NCI-H2196 treated with DMSO at 0.1 percent for 48 hours (cell line): Measurements from ENCODE around the gene LAMTOR3.

ENCODE experiments used
- DNase-seq: peaks from one replicate; lab custom pipeline; 2025; ENCODE audit not compliant: unreplicated experiment; lab: John Stamatoyannopoulos, UW

The LAMTOR3 gene

GRCh38 chr4:99861120-99861905 is 32.9 kb downstream of the LAMTOR3 start:
- no peak for DNase-seq

GRCh38 chr4:99860521-99860920 is 33.7 kb downstream of the LAMTOR3 start:
- no peak for DNase-seq

GRCh38 chr4:99859618-99860017 is 34.6 kb downstream of the LAMTOR3 start:
- no peak for DNase-seq

GRCh38 chr4:99857307-99857706 is 36.9 kb downstream of the LAMTOR3 start:
- DNase-seq = no peak

GRCh38 chr4:99856166-99856565 is 38.1 kb downstream of the LAMTOR3 start:
- no peak for DNase-seq

GRCh38 chr4:99855678-99856077 is 38.5 kb downstream of the LAMTOR3 start:
- no peak for DNase-seq

GRCh38 chr4:99853999-99854398 is 40.2 kb downstream of the LAMTOR3 start:
- peak; percentile 2 for DNase-seq

GRCh38 chr4:99853190-99853589 is 41.0 kb downstream of the LAMTOR3 start:
- no peak for DNase-seq

GRCh38 chr4:99852199-99852749 is 42.0 kb downstream of the LAMTOR3 start:
- DNase-seq = no peak

GRCh38 chr4:99848591-99849001 is 45.6 kb downstream of the LAMTOR3 start:
- no peak for DNase-seq

- no peak for DNase-seq
Observed at GRCh38 chr4:99847362-99847976, 46.8 kb downstream of the LAMTOR3 start.

GRCh38 chr4:99846891-99847290 is 47.3 kb downstream of the LAMTOR3 start:
- DNase-seq = no peak

GRCh38 chr4:99845708-99846469 is 48.3 kb downstream of the LAMTOR3 start:
- no peak for DNase-seq

- DNase-seq = no peak
Observed at GRCh38 chr4:99845179-99845578, 49.0 kb downstream of the LAMTOR3 start.

GRCh38 chr4:99844048-99844447 is 50.2 kb downstream of the LAMTOR3 start:
- DNase-seq = no peak

GRCh38 chr4:99843413-99843812 is 50.8 kb downstream of the LAMTOR3 start:
- DNase-seq = no peak

GRCh38 chr4:99841129-99841528 is 53.1 kb downstream of the LAMTOR3 start:
- no peak for DNase-seq

GRCh38 chr4:99838927-99839326 is 55.3 kb downstream of the LAMTOR3 start:
- DNase-seq = no peak

GRCh38 chr4:99835942-99836341 is 58.3 kb downstream of the LAMTOR3 start:
- no peak for DNase-seq

- no peak for DNase-seq
Observed at GRCh38 chr4:99834569-99834968, 59.7 kb downstream of the LAMTOR3 start.

- DNase-seq = no peak
Observed at GRCh38 chr4:99833756-99834155, 60.5 kb downstream of the LAMTOR3 start.

- DNase-seq = no peak
Observed at GRCh38 chr4:99832758-99833157, 61.5 kb downstream of the LAMTOR3 start.
